PC-3 (cell line): ENCODE data around the gene RIC8B.

Experiments
- CTCF ChIP-seq: fragments of 300-600 bp; sonication (generic); conservative IDR thresholded peaks from 2 replicates; pipeline ENCODE4 v1.5.1; 2017; ENCODE audit warnings: antibody characterized with exemption, low read depth, mild to moderate bottlenecking, low read length
- EZH2 ChIP-seq: fragments of 300-600 bp; sonication (generic); IDR thresholded peaks from one replicate; pipeline ENCODE4 v1.6.1; 2017; ENCODE audit warnings: antibody characterized with exemption, mild to moderate bottlenecking, low read length; ENCODE audit not compliant: unreplicated experiment
- EZH2phosphoT487 ChIP-seq: fragments of 300-600 bp; sonication (generic); IDR thresholded peaks from 2 replicates; pipeline ENCODE4 v1.6.1; 2018; ENCODE audit warnings: mild to moderate bottlenecking, antibody characterized with exemption, low read length, borderline replicate concordance

DNA sequence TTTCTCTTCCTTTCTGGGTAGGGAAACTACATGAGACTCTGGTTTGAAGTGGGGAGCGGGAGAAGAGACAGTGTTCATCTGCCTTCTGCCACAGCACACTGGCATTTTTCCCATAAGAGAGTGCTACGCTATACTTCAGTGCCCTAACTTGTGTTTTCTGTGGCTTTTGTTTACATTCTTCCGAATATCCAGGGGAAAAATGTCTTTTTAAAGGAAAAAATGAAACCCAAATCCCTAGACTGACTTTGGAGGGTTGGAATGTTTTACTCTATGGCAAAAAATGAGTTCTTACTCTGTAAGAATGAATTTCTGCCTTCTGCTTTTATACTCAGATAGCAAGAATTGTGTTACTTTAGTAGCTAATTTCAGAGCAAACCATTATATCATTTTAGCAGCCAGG, 93.2 kb downstream of the RIC8B start:
- TF ChIP-seq CTCF (no peak), EZH2 (no peak), EZH2phosphoT487 (no peak)
